ENCODE data around the gene CEACAM8.
"Not testable (repeated sequence)": the region's sequence is repeated elsewhere in the genome, so short reads cannot be mapped to it uniquely, and the experiment has no call there.

CEACAM8 gene

DNA sequence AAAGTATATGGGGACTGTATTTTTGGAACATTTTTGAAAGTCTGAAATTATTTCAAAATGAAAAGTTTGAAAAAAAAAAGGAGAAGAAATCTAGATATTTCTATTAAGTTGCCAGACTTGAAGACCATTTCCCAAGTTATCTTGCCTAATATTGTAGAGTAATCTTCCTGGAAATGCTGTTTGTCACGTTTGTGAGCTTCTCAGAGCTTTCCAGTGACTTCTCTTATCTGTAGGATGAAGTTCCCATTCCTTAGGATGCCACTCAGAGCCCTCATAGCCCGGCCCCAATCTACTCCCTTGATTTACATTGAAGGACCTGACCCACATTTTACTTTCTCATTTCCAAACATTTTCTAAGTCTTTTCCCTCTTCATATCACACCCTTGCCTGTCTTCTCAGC, 23.6 kb downstream of the CEACAM8 start:
- DNase-seq: no peak

DNA sequence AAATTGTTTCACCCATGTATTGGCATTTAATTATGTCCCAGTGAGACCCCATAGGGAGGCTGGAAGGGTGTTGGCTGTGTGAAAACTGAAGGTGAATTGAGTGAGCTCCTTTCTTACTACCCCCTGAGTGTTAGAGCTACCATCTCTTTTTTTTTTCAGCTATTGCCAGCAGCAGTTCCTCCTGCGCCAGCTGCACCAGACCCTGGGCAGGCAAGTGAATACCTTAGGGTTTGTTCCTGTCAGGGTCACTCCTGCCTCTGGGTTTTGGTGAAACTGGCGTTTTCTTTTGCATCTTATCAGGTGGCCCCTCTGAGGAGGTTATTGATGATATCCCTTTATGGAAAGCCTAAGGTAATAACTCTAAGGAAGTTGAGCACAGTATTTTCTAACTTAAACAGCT, 25.5 kb downstream of the CEACAM8 start:
- DNase-seq: no peak

DNA sequence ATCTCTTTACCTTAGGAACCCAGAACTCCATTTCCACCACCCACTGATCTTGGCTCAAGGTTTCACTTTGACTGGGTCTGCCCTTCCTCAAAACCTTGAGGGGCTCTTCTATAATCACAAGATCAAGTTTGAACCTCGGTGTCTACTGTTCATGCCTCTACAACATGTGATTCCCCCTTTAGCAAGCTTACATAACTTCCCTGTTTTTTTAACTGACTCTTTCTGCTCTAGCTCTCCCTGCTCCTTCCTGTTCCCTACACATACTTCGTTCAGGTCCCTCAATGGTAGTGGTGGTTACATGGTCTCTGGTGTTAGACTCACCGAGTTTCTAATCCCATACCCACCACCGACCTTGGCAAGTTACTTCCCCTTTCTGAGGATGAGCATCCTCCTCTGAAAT, 26.7 kb downstream of the CEACAM8 start:
- no peak for DNase-seq

DNA sequence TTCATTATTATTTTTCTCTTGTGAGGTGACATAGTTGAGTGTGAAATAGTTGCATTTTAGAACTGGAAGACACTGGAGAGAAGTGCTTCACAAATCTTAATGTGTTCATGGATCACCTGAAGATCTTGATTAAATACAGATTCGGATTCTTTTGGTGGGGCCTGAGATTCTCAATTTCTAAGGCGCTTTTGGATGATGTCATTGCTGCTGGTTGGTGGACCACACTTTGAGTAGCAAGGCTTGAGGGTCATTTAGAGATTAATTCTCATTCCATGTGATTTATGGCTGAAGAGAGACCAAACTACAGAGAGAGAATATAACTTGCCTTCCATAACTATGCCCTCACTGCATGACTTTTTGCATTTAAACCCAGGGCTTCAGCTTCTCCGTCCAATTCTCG, 27.2 kb downstream of the CEACAM8 start:
- no peak for DNase-seq

DNA sequence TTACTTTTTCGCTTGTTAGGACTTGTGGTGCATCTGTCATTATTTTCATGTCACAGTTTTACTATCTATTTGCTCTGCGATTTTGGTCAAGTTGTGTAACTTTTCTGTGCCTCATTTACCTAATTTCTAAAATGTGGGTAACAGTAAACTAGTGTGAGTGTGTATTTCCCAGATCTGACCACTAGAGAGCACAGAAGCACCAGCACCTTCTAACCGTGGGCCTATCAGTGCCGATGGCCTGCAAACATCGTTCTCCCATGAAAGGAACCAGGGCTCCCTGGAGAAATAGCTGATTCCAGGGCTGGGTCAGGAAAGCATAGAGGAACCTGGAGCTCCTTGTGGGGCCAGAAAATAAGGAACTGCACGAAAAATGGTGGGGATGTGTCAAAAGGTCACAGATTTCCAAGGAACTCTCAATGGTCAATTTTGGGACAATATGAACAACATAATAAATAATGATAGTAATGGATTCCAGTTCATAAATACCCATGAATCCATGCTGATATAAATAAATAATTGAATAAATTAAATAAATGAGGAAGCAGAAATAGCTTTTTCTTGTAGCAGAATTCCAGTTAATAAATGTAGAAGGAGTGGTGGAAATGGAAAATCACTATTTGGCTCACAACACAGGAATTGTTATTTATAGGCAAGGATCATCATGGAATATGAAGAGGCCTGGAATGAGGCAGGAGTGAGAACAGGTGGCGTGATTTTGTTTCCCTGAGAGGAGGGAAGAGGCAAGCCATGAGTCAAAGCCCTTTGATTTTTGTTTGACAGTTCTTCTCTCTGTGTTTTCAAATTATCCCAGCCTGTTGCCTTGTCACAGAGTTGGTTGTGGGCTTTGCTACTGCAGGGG, 31.1 kb downstream of the CEACAM8 start:
- DNase-seq: peak; percentile 60 to 84

DNA sequence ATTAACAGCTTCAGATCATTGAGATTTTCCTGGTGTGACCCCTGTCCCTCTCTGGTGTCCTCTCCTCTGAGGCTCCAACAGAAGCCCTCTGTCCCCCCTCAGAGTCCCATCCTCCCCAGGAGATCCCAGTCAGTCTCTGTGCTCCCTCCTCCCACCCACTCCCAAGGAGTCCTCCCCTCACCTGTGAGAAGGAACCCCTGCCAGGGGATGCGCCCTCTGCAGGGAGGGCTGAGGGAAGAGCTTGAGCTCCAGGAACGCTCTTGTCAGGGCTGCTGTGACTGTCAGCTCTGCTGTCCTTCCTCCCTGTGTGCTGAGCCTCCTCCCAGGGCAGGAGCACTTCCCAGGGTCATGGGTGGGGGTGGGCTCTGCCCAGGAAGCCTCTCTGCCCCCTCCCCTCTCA, 33.2 kb downstream of the CEACAM8 start:
- DNase-seq: no peak

DNA sequence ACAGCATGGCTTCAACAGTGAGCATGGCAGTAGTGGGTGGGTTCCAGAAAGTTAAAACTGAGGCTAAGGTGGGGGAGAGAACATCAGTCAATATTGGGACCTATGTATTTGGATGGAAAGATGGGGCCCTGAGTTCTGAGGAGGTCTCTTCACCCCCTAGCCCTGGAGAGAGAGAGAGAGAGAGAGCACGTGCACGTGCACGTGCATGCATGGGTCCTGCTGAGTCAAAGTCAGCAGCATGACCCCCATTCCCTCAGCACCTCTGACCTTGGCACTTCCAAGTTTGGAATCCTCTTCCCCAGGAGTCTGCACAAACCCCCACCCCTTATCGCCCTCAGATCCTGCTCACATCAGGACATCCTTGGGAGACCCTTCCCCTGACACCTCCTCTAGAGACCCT, 34.0 kb downstream of the CEACAM8 start:
- no peak for DNase-seq

DNA sequence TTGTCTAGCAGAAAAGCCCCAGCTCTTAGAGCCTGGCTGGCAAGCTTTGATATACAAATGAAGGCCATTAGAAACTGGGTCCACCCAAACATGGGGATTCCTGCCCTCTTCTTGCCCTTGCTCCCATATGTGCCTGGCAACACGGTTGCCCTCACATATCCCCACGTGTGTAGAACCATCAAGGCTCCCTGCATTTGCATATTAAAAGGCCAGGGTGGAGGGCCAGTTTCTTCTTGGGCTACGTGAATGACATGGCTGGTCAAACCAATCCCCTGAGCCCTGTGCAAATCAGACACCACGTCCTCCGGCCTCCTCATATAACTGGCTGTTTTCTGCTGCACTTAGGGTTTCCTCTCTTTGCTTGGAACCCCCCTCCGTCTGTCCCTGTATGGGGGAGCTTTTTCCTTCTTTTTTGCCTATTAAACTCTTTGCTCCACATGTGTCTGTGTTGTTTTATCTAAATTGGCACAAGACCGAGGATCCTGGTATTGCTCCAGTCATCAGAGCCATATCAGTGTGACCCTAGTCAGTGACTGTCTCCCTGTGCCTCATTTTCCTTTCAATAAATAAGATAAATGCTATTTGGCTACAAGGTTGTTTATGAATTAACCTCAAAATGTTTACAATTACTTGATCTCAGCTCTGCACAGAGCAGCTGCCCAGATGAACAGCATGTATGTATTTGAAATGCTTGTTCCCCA, 36.1 kb downstream of the CEACAM8 start:
- DNase-seq: peak in 1 of 2 experiments; percentile 39

DNA sequence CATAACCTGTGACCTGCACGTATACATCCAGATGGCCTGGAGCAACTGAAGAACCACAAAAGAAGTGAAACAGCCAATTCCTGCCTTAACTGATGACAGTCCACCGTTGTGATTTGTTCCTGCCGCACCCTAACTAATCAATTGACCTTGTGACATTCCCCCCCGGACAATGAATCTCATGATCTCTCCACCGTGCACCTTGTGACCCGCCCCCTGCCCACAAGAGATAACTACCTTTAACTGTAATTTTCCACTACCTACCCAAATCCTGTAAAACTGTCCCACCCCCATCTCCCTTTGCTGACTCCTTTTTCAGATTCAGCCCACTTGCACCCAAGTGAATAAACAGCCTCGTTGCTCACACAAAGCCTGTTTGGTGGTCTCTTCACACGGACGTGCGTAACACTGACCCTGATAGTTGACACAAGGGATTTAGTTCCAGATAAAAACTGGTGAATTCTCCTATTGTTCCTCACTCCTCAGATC, 37.3 kb downstream of the CEACAM8 start:
- not testable (repeated sequence) for DNase-seq

DNA sequence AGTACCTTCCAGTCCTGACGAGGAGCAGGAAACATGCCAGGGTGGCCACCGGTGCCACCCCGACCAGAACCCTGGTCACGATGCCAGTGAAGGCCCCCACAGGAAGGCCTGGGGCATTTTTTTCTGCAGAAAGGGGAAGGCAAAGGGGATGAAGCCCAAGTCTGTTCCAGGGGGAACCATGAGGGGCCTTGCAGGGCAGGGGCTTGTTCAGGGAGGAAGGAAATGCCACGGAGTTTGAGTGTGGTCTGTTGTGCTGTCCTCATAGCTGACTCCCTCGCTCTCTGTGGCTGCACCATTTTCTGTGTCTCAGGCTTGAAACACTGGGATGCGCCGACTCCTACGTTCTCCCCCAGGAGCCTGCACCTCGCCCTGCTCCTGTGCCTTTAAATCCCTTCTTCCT, 38.9 kb downstream of the CEACAM8 start:
- no peak for DNase-seq

DNA sequence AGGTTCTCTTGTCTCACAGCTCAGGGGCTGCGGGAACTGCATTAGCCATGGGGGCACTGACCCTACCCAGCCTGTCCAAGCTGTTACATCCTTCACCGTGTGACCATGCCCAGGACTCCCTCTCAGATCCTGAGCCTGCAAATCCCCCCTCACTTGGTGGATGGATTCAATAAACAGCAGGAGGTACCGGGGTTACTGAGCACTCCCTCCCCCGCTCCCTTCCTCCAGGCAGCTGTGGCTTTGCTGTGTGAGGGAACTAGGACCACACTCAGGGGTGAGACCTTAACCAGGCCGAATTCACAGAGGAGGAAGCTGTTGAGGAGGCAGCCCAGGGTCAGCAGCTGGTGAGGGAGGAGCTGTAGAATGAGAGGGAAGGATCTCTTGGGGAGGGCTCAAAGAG, 39.4 kb downstream of the CEACAM8 start:
- DNase-seq: no peak

DNA sequence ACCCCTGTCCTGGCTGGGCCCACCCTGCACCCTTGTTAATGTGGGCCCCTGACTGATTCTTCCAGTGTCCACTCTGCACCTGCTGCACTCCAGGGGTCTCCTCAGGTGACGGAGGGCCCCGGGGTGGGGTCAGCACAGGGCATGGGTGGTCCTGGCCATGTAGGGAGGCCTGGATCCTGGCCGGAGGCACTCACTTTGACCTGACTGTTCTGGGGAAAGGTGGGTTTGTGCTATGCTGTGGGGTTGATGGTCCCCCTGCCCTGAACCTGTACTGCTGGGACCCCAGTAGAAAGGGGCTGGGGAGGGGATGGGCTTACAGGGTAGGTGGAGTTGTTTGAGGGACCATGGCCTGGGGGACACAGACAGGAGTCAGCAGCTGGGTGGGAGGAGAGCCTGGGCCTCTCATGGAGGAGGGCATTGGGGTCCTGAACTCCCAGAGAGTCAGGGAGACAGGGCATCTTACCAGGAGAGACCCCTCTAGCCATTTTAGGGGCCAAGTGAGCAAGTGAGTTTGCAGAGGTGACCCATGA, 40.6 kb downstream of the CEACAM8 start:
- no peak for DNase-seq

DNA sequence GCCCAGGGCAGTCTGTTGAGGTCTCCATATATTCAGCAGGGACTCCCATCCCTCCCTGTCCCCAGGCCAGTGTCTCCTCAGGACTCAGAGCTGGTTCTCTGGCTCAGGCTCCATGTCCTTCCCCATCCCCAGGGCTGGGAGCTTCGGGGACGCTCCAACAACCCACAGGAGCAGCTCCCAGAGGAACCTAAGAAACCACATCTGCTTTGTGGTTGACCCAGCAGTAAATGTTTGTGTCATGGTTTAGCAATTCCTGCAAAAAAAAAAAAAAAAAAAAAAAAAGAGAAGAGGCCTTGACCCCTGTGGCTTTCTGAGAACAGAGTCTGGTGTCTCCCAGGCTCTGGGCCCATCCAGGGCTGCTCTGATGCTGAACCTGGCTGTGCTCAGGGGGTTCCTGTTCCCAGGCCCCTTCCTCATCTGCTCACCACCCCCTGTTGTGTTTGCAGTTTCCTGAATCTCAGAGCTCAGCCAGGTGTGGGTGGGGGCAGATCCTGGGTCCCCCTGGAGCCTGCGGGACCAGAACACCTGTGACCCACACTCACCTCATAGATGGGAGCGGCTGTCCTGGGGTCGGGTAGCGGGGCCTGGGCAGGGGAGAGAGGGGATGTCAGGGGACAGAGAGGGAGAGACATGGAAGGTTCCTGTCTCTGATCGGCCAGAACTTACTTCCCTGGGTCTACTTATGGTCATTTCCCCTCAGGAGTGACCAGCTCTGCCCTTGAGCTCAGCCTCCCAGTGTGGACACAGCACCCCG, 41.3 kb downstream of the CEACAM8 start:
- DNase-seq: no peak

DNA sequence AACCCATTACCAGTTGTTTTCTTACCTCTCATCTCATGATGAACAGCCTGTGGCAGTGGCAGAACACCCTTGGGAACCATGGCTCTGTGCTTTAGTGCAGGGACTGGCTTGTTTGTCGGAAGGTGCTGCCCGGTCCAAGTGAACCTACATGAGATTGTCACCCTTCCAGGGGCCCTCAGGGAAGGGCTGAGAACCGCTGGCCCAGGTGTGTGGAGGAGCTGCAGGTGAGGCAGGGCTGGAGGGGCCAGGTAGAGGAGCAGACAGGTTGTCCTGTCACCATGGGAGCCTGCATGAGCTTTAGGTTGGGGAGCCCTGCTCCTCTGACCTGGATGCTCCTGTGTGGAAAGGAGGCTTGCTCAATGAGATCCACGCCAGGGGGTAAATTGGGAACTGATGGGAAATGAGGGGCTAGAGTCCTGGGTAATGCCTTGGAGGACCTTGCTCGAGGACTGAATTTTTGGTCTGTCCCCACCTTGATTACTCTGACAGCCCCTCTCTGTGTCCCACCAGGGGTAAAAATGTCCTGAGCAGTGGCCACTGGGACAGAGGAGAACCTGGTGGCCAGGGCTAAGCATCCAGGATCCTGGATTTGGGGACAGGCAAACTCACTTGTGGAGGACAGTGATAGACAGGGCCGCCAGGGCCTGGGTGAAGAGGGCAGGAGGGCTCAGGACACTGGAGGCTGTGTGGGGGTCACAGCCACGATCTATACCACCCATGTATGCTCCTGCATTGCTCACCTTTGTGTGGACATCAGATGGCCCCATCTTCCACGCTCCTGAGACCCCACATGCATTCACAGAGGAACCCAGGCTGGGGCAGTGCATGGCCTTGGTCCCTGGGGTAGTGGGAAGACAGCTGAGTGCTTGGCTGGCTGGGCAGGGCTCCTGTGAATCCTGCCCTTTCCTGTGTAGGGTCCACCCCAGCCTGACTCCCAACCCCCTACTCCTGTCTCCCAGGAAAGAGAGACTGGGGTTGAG, 42.3 kb downstream of the CEACAM8 start:
- DNase-seq: peak; percentile 83 to 86

DNA sequence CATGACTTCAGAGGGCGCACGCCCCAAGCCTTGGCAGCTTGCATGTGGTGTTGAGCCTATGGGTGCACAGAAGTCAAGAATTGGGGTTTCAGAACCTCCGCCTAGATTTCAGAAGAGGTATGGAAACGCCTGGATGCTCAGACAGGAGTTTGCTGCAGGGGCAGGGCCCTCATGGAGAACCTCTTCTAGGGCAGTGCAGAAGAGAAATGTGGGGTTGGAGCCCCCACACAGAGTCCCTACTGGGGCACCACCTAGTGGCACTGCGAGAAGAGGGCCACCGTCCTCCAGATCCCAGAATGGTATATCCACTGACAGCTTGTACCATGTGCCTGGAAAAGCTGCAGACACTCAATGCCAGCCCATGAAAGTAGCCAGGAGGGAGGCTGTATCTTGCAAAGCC, 44.2 kb downstream of the CEACAM8 start:
- not testable (repeated sequence) for DNase-seq

DNA sequence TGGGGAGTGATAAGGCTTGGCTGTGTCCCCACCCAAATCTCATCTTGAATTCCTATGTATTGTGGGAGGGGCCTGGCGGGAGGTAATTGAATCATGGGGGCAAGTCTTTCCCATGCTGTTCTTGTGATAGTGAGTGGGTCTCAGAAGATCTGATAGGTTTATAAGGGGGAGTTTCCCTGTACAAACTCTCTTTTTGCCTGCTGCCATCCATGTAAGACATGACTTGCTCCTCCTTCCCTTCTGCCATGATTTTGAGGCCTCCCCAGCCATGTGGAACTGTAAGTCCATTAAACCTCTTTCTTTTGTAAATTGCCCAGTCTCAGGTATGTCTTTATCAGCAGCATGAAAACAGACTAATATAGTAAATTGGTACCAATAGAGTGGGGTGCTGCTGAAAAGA, 45.7 kb downstream of the CEACAM8 start:
- DNase-seq: not testable (repeated sequence)

DNA sequence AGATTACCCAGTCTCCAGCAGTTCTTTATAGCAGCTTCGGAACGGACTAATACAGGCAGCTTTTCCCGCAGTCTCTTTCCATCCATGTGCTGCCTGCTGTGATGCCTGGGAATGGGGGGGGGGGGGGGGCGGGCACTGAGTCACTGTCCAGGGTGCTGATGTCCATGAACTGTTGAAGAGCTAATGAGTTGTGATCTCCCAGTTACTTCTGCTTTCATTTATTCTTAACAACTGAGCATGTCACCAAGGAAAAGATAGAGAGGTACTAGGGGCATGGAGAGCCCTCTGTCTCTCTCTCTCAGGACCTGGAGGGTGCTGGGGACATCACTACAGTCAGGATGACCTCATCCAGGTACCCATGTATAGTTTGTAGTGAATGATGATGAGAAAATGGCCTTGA, 46.2 kb downstream of the CEACAM8 start:
- DNase-seq: no peak

DNA sequence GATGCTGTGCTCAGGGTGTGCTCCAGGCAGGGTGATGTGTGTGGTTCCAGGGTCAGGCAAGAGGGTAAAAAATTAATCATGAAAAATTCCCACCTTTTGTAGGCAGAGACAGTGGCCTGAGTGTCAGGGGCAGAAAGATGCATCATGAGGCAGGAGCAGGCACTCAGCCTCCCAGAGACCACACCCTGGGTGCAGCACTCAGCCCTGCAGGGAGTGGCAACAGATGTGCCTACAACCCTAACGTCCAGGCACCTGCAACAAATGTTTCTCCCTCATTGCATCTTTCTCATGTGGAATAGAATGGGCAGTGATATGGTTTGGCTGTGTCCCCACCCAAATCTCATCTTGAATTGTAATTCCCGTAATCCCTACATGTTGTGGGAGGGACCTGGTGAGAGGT, 46.8 kb downstream of the CEACAM8 start:
- no peak for DNase-seq

DNA sequence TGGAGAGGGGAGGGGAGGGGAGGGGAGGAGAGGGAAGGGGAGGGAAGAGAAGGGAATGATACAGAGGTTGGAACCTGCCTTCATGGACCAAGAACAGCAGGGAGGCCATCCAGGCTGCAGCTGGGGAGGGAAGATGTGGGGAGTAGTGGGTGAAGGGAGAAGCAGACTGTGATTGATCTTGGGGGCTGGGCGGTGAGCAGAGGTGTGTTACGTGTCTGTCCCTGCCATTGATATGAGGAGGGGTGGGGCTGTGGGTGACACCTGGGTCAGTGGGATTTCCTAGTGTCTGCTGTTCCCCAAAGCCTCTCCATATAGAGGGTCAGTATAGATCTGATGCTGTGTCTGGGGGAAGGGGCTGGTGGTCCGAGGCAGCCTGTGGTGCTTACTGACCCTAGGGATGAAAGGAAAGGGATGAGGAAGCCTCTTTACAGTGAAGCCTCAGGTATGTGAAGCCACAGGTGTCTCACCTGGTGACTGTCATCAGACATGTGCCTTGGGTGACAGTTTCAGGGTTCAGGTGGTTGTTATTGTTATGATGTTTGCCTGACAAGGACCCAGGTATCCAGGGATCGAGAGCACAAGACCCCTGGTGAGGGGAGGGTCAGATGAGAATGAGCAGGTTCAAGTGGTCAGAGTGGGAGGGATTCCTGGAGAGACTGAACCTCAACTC, 47.8 kb downstream of the CEACAM8 start:
- DNase-seq: no peak

DNA sequence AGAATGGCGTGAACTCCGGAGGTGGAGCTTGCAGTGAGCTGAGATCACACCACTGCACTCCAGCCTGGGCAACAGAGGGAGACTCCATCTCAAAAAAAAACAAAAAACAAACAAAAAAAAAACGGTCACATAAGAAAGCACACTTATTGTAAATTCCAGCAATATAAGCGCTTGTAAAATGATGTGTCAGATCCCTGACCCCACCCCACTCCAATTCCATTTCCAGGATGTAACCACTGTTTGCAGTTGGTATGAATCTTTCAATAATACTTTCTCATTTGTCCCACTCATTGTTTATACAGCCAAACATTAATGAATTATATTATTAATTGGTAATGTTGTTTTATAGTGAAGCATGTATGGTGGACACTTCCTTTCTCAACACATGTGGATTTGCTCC, 50.6 kb downstream of the CEACAM8 start:
- DNase-seq: no peak

DNA sequence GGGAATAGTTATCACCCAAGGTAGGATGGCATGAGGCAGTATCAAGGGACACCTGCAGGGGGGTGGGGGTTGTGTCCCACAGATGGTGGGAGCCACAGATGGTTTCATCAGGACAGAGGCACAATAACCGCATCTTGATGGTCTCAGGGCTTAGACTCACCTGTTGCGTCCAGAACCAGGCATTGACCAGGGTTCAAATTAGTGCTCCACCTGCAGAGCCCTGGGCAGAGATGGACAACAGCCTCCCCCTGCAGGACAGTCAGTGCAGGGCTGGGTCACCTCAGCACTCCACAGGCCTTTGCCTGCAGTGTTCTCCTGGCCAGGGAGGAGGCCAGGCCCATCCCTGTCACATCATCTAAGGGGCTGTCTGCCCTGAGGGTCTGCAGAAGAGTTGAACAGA, 51.9 kb downstream of the CEACAM8 start:
- no peak for DNase-seq

All from NCI-H526 (cell line).